ENCODE results near the gene CCDC80.

The CCDC80 gene

DNA sequence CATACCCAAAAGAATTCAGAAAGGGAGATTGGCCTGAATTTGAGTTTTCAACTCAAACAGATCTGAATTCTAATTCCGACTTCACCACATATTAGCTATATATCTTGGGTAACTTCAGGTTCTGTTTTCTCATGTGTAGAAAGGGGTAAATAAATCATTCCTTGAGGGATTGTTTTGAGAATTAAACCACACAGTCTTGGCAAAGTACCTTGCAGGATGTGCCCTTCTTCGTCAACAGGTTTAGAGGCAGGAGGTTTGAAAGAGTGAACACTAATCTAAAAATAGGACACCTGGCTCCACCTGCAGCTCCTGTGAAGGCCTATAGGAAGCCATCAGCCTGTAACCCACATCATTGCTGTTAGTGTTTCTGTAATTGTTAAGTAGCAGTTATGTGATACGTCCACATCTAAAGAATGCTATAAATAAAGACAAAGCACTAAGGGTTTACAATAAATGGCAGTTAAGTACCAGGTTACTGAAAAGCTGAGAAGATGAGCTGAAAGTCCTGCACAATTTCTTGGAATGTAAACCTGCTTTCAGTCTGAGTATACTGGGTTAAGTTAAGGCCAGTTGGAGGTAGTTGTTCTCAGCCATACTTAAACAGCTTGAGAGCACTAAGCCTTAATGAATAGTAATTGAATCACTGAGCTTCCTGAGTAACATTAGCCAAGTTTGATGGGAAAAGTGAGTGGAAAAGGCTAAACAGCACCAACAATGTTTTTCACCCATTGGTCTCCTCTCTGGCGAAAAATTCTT, 6.0 kb downstream of the CCDC80 start:
- DNase-seq, result no peak

GRCh38 chr3:112633757-112634156, 7.2 kb downstream of the CCDC80 start:
- no peak for DNase-seq

DNA sequence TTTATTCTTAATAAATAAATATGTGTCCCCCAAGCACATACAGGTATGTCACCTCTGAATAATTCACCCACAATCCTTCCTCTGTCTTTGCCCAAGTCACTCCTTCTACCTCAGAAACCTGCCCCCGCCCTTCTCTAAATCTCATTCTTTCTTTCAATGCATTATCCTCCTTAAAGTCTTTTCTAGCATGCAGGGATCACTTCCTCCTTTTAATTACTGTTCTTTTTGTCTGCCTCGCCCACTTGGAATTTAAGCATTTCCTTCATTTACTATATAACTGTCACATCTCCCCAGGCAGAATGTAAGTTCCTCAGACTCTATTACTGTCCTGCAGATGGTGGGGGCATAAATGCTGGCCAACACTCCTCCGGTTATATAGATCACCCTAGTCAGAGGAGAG, 7.8 kb downstream of the CCDC80 start:
- no peak for DNase-seq

- no peak for DNase-seq
Observed at GRCh38 chr3:112632596-112632995, 8.3 kb downstream of the CCDC80 start.

GRCh38 chr3:112631257-112631656, 9.7 kb downstream of the CCDC80 start:
- DNase-seq, result no peak

DNA sequence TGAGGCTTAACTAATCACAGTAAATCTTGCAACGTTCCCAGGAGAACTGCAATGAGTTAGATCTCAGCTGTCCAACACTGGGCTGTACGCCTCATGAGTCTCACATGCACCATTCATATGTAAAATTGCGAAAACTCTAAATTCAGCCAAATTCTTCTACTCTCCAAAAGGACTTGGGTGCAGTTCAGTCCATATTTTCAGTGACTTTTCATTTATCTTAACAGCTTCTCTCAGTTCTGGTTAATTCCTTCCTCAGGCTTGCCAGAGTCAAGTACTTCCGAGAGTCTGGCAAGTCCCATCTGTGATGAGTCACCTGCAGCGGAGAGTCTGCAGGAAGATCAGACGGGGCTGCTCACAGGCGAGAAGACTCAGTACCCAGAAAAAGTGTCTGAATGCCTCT, 11.5 kb downstream of the CCDC80 start:
- peak in 7 of 51 donors; percentile 15 to 54 (median 34) for DNase-seq

DNA sequence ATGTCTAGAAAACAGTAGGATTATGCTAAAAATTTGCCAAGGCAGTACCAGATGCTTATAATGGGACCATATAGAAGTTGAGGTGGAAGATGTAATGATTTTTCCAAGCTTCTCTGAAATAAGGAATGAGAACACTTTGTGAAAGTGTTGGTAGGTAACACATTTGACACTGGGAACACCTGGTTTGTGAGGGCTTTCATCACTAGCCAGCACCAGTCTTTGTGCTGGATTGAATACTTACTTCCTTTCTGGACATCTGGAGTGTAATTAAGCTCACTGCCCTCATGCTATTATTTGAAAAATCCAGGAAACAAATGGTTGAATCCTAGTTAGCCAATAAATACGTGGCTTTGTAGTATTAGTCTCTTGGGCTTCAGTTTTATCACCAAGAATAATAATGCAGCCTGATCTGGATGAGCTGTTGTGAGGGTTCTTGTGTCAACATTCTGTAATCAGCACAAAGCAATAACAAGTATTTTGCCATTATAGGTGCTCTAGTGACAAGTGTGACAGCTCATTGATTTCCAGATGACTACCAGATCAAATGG, 12.9 kb downstream of the CCDC80 start:
- DNase-seq, result no peak

DNA sequence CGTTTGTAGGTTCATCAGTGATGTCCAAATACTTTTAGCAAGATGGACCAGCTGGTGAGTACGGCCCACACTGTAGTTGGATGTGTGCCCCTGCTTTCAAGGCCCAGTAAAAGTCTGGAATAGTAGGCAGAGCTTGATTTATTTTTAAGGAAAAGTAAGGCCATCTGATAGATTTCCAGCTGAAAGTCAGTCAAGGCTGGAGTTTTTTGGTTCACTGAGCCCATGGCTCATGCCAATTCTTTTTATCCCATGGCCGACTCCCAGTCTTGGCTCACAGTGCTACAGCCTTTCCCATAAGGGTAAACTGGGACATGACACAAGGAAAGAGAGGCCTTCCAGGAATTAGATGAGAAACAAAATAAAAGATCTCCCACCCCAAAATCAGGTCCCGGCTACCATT, 13.5 kb downstream of the CCDC80 start:
- peak in 8 of 51 donors; percentile 12 to 35 (median 26) for DNase-seq

DNA sequence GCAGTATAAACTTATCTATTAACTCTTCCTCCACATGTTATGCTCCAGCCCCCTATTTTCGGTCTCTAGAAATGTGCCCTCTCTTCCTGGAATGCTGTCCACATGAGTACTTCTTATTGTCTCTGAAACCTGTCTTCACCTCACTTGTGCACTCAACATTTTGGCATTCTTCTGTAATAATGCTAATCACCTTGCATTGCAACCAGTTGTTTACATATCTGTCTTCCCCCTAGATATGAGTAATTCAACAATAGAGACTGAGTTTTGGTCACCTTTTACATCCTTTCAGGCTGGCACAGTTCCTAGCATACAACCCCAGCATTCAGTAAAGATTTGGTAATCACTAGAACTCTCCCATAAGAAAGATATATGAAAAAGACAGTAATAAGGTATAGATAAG, 17.2 kb downstream of the CCDC80 start:
- no peak for DNase-seq

DNA sequence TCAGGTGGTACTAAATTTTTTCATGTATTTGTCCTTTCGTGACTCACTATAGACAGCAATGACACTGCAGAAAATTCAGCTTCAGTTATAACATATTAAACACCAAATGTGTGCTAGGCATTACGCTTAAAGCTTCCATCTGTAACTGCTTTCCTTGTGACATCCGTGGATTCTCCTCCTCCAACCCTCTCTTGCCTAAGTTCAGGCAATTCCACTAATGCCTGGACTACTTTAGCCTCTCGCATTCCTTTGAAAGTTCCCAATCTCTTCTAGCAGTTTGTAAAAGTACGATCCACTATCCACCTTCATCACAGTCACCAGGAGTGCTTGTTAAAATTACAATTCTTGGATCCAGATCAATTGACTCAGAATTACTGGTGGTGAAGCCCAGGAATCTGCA, 17.7 kb downstream of the CCDC80 start:
- no peak for DNase-seq

GRCh38 chr3:112619295-112619694, 21.6 kb downstream of the CCDC80 start:
- DNase-seq, result no peak

GRCh38 chr3:112617285-112617684, 23.7 kb downstream of the CCDC80 start:
- no peak for DNase-seq

DNA sequence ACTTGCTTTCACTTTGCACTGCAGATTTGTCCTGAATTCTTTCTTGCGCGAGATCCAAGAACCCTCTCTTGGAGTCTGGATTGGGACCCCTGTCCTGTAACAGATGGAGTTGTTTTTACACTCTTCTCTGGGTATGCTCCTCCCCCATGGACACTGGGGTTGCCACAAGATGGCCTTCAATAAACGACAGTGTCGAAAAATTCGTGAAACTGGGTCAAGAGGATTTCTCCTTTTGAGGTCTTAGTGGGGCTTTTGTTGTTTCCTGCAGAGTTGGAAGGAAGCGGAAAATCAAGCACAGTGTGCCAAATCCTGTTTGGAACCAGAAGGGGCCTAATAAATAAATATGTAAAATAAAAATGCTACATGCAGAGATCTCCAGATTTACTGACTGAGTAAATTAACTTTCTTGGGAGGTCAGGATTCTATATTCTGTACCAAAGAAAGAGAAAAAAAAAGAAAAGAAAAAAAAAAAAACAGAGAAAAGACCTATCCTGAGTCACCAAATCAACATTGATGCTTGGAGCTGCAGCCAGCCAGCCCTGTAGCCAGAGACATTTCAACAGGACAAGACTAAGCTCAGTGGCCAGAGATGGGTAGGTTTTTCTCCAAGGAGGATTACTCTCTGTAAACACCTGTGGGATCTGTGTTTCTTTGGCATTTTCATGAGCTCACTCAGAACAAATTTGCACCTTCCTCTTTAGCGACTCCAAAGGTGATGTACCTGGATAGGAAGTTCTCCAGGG, 24.8 kb downstream of the CCDC80 start:
- DNase-seq, result peak in 1 of 51 donors; percentile 14

GRCh38 chr3:112611752-112612515, 29.0 kb downstream of the CCDC80 start:
- DNase-seq, result no peak

GRCh38 chr3:112610121-112610520, 30.8 kb downstream of the CCDC80 start:
- no peak for DNase-seq

DNA sequence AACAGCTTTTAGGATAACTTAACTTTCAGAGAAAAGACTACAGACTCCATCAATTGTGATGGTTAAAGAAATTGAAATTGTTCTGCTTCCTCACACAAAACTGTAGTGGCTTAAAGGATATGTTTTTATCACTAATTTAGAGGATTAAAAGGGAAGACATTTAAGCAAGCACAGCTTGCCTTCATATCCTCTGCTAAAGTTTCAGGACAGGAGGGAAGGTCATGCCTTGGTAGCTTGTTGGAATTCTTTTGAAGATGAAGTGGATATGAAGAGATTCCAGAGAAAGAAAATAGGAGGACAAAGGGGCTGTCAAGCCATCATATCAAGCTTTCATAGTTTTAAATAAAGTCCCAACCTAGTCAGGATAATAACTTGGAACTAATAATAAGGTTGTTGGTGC, 33.1 kb downstream of the CCDC80 start:
- no peak for DNase-seq

DNA sequence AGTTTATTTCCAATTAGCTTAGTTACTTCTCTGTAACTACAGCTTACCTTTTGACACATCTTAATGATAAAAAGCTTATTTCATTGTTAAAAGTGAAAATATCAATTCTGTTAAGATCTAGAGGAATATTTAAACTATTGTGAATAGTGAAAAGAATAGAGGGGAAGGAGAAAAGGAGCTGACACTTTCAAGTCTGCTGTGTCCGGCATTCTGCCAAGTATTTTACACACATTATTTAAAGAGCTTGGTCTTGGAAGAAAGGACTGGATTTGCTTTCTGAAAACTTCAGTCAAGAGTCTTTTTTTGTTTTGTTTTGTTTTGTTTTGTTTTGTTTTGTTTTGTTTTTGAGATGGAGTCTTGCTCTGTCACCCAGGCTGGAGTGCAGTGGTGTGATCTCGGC, 34.8 kb downstream of the CCDC80 start:
- DNase-seq, result no peak

GRCh38 chr3:112605285-112605684, 35.7 kb downstream of the CCDC80 start:
- peak in 9 of 51 donors; percentile 6 to 72 (median 15) for DNase-seq

GRCh38 chr3:112604536-112604935, 36.4 kb downstream of the CCDC80 start:
- no peak for DNase-seq

- no peak for DNase-seq
Observed at GRCh38 chr3:112602217-112602838, 38.6 kb downstream of the CCDC80 start.

DNA sequence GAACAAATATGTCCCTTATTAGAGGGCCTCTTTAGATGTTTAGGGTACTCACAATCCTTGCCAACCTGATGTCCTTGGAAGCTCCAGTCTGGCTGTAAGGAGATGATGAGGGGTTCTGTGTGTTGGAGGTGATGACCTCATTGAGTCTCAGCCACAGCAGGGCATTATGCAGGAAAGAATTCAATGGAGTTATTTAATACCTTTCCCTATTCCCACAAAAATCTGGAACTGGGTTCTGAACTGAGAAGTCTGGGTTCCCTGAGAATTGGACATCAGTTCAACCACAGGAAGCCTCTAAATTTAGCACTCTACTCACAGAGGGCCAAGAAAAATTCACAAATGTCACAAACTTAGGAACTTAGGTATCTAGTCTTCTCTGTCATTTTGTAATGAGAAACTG, 42.2 kb downstream of the CCDC80 start:
- DNase-seq, result no peak

- DNase-seq, result no peak
Observed at GRCh38 chr3:112597945-112598344, 43.0 kb downstream of the CCDC80 start.
